Measurements from ENCODE around the gene DOCK8. TPM values are rescaled to one million over a fixed set of nuclear protein-coding genes. Genes with fewer than 3 reads are reported as not detected.

The DOCK8 gene
- total RNA-seq, 1 experiment from 2014 or later = not detected

GRCh38 chr9:489198-490197 lies 274.8 kb downstream of the DOCK8 start:
- no peak for DNase-seq (ENCODE audit: low read depth)

- no peak for DNase-seq (ENCODE audit: low read depth)
Observed at GRCh38 chr9:494764-495163, 280.1 kb downstream of the DOCK8 start.

GRCh38 chr9:495739-496138 lies 281.1 kb downstream of the DOCK8 start:
- DNase-seq (ENCODE audit: low read depth) = no peak

- no peak for DNase-seq (ENCODE audit: low read depth)
Observed at GRCh38 chr9:503326-503725, 288.7 kb downstream of the DOCK8 start.

GRCh38 chr9:503881-504852 lies 289.5 kb downstream of the DOCK8 start, which contains the start of gene KANK1:
Gene KANK1 (plus strand): TSS chr9:504695.
- peak; percentile 32 for DNase-seq (ENCODE audit: low read depth)

GRCh38 chr9:504921-505740 lies 290.5 kb downstream of the DOCK8 start:
- DNase-seq (ENCODE audit: low read depth) = no peak

GRCh38 chr9:505741-506059 lies 291.0 kb downstream of the DOCK8 start:
- DNase-seq (ENCODE audit: low read depth) = no peak

GRCh38 chr9:506281-506680 lies 291.6 kb downstream of the DOCK8 start:
- DNase-seq (ENCODE audit: low read depth) = no peak

- no peak for DNase-seq (ENCODE audit: low read depth)
Observed at GRCh38 chr9:511861-512260, 297.2 kb downstream of the DOCK8 start.

- no peak for DNase-seq (ENCODE audit: low read depth)
Observed at GRCh38 chr9:512555-513272, 298.0 kb downstream of the DOCK8 start.

Other genes starting within 250 kb of the DOCK8 start
- 2.6 and 5.4 TPM in 2 replicates for gene WASHC1, start 185.4 kb upstream of the DOCK8 start, total RNA-seq (2014; rRNA removed)
- gene FOXD4, start 96.4 kb upstream of the DOCK8 start, total RNA-seq (2014; rRNA removed) = 0.06 and 0.52 TPM in 2 replicates
- 27.6 and 31.8 TPM in 2 replicates for gene ZNG1A, start 35.8 kb upstream of the DOCK8 start, total RNA-seq (2014; rRNA removed)

Measured in LHCN-M2 (cell line).